ENCODE measurements around the gene KCNQ1.
A peak's percentile ranks its signal among the peaks of the same experiment; 100 is the strongest.

Gene KCNQ1

GRCh38 chr11:2444821-2445745, at the start of gene KCNQ1:
Gene KCNQ1, plus strand, starts transcription at chr11:2445008. Its CDS starts 91 bp downstream, at chr11:2445099.
- no peak for DNase-seq

- no peak for DNase-seq
Measured at GRCh38 chr11:2395211-2395730, 49.5 kb upstream of the KCNQ1 start.

- no peak for DNase-seq
Measured at GRCh38 chr11:2395856-2396255, 49.0 kb upstream of the KCNQ1 start.

GRCh38 chr11:2396471-2396870, 48.3 kb upstream of the KCNQ1 start:
- no peak for DNase-seq

- no peak for DNase-seq
Measured at GRCh38 chr11:2397005-2397404, 47.8 kb upstream of the KCNQ1 start.

GRCh38 chr11:2398664-2399355, 46.0 kb upstream of the KCNQ1 start:
- no peak for DNase-seq

GRCh38 chr11:2399488-2400068, 45.2 kb upstream of the KCNQ1 start:
- peak; percentile 7 for DNase-seq

GRCh38 chr11:2400069-2400761, 44.6 kb upstream of the KCNQ1 start, which contains the start of gene TSSC4:
Gene TSSC4, plus strand, starts transcription at chr11:2400750. Its CDS starts 1,884 bp downstream, at chr11:2402634.
- peak; percentile 100 for DNase-seq

GRCh38 chr11:2400762-2401435, 43.9 kb upstream of the KCNQ1 start:
- no peak for DNase-seq

GRCh38 chr11:2401436-2401984, 43.3 kb upstream of the KCNQ1 start:
- DNase-seq, result no peak

GRCh38 chr11:2402106-2402505, 42.7 kb upstream of the KCNQ1 start:
- DNase-seq, result no peak

- no peak for DNase-seq
Measured at GRCh38 chr11:2402890-2403645, 41.7 kb upstream of the KCNQ1 start.

GRCh38 chr11:2404735-2405196, 40.0 kb upstream of the KCNQ1 start:
- no peak for DNase-seq

GRCh38 chr11:2406451-2406850, 38.4 kb upstream of the KCNQ1 start:
- no peak for DNase-seq

- DNase-seq, result no peak
Measured at GRCh38 chr11:2406878-2407410, 37.9 kb upstream of the KCNQ1 start.

GRCh38 chr11:2408671-2409070, 36.1 kb upstream of the KCNQ1 start:
- no peak for DNase-seq

GRCh38 chr11:2409126-2409525, 35.7 kb upstream of the KCNQ1 start:
- no peak for DNase-seq

- DNase-seq, result no peak
Measured at GRCh38 chr11:2409611-2410468, 35.0 kb upstream of the KCNQ1 start.

- DNase-seq, result no peak
Measured at GRCh38 chr11:2410616-2411015, 34.2 kb upstream of the KCNQ1 start.

Measured in fibroblast of skin of right biceps (primary cell).